ENCODE measurements around the gene MTMR10.

MTMR10 gene

GRCh38 chr15:30991255-30992235 lies at the start of gene MTMR10:
Gene MTMR10, minus strand, starts transcription at chr15:30991628. Its CDS starts 122 bp downstream, at chr15:30991506.
- peak; percentile 38 to 63 (median 56) for DNase-seq (ENCODE audit: low read depth in 3 of 3)

GRCh38 chr15:31040611-31041010 lies 49.2 kb upstream of the MTMR10 start:
- DNase-seq (ENCODE audit: low read depth in 3 of 3): no peak

- no peak for DNase-seq (ENCODE audit: low read depth in 3 of 3)
Measured at GRCh38 chr15:31039961-31040360, 48.5 kb upstream of the MTMR10 start.

- no peak for DNase-seq (ENCODE audit: low read depth in 3 of 3)
Measured at GRCh38 chr15:31037731-31038477, 46.5 kb upstream of the MTMR10 start.

- DNase-seq (ENCODE audit: low read depth in 3 of 3): no peak
Measured at GRCh38 chr15:31036783-31037182, 45.4 kb upstream of the MTMR10 start.

- DNase-seq (ENCODE audit: low read depth in 3 of 3): no peak
Measured at GRCh38 chr15:31035610-31036009, 44.2 kb upstream of the MTMR10 start.

GRCh38 chr15:31034152-31034551 lies 42.7 kb upstream of the MTMR10 start:
- DNase-seq (ENCODE audit: low read depth in 3 of 3): no peak

GRCh38 chr15:31032961-31033371 lies 41.5 kb upstream of the MTMR10 start:
- DNase-seq (ENCODE audit: low read depth in 3 of 3): no peak

- DNase-seq (ENCODE audit: low read depth in 3 of 3): no peak
Measured at GRCh38 chr15:31031471-31032067, 40.1 kb upstream of the MTMR10 start.

GRCh38 chr15:31027910-31028578 lies 36.6 kb upstream of the MTMR10 start:
- no peak for DNase-seq (ENCODE audit: low read depth in 3 of 3)

- DNase-seq (ENCODE audit: low read depth in 3 of 3): no peak
Measured at GRCh38 chr15:31025996-31026395, 34.6 kb upstream of the MTMR10 start.

GRCh38 chr15:31024979-31025378 lies 33.6 kb upstream of the MTMR10 start:
- DNase-seq (ENCODE audit: low read depth in 3 of 3): no peak

- no peak for DNase-seq (ENCODE audit: low read depth in 3 of 3)
Measured at GRCh38 chr15:31024330-31024729, 32.9 kb upstream of the MTMR10 start.

- DNase-seq (ENCODE audit: low read depth in 3 of 3): no peak
Measured at GRCh38 chr15:31023841-31024240, 32.4 kb upstream of the MTMR10 start.

- no peak for DNase-seq (ENCODE audit: low read depth in 3 of 3)
Measured at GRCh38 chr15:31021067-31021665, 29.7 kb upstream of the MTMR10 start.

- DNase-seq (ENCODE audit: low read depth in 3 of 3): no peak
Measured at GRCh38 chr15:31020542-31020941, 29.1 kb upstream of the MTMR10 start.

GRCh38 chr15:31019986-31020385 lies 28.6 kb upstream of the MTMR10 start:
- DNase-seq (ENCODE audit: low read depth in 3 of 3): no peak

- DNase-seq (ENCODE audit: low read depth in 3 of 3): no peak
Measured at GRCh38 chr15:31017311-31017710, 25.9 kb upstream of the MTMR10 start.

- no peak for DNase-seq (ENCODE audit: low read depth in 3 of 3)
Measured at GRCh38 chr15:31016446-31016915, 25.1 kb upstream of the MTMR10 start.

- no peak for DNase-seq (ENCODE audit: low read depth in 3 of 3)
Measured at GRCh38 chr15:31014608-31014925, 23.1 kb upstream of the MTMR10 start.

- DNase-seq (ENCODE audit: low read depth in 3 of 3): no peak
Measured at GRCh38 chr15:31013863-31014607, 22.6 kb upstream of the MTMR10 start.

All from stimulated activated CD4-positive, alpha-beta T cell treated with anti-CD3 and anti-CD28 coated beads, TNF-alpha, amount 100 ng/mL, for 4 hours (primary cell).